Measurements from ENCODE around the gene PREX1.

The PREX1 gene

DNA sequence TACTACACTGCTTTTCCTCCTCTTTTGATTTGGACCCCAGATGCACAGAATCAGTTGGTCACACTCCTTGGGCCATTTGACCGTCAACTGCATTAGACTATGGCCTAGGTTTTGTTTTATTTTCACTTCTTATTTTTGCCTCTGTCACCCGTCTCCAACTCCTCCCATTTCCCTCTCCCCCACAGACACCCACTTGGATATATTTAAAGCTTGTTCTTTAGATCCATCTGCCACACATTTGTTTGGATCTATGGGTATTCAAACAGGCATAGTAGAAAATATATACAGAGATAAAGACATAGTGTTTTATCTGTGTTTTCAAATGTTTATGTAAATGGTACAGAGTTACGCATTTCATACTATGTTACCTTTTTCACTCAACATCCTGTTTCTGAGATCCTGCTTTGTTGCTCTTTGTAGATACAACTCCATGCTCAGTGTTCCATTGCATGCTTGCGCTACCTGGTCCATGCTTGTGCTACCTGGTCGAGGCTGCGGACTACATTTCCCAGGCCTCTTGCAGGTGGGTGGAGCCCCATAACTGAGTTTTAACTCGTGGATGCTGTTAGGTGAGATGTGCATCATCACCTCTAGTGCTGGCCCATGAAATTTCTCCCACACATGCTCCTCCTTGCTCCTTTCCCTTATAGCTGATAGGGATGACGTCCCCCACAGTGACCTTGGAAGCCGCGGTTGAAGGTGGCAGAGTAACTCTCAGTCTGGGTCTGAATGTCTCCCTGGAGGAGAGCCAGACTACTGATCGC is 11.5 kb upstream of the PREX1 start:
- H3K23ac ChIP-seq (ENCODE audit: low read depth, low read length, poor library complexity): peak overlapping the region; percentile 2
- no peak overlapping the region for H3K4ac ChIP-seq (ENCODE audit: low read length)
- no peak overlapping the region for H2AK5ac ChIP-seq (ENCODE audit: low read depth, low read length)
- DNase-seq (ENCODE audit: low spot score): no peak
- no peaks in the 10 kb centered on the region for H3K79me1 ChIP-seq (ENCODE audit: low read depth, low read length)
- no peak overlapping the region for H2BK12ac ChIP-seq (ENCODE audit: low read length)
- H2BK120ac ChIP-seq (ENCODE audit: low read depth, low read length): no peak overlapping the region
- no peak overlapping the region for H3K27ac ChIP-seq (replicated peaks; ENCODE audit: low read length)
- no peak overlapping the region for H3K18ac ChIP-seq (ENCODE audit: low read length)
- H3K4me2 ChIP-seq (ENCODE audit: insufficient read depth, low read length, poor library complexity, severe bottlenecking): no peak overlapping the region
- no peak overlapping the region for H3K9ac ChIP-seq (ENCODE audit: low read depth, low read length, poor library complexity)
- no peak overlapping the region for H3K4me3 ChIP-seq (ENCODE audit: low read length in 2 of 2)
- H3K14ac ChIP-seq (ENCODE audit: low read length): no peak overlapping the region
- H3K27me3 ChIP-seq (ENCODE audit: control insufficient read depth in 3 of 3, insufficient read depth in 3 of 3, low read depth in 1 of 3, low read length in 3 of 3): no peaks in the 10 kb centered on the region
- H2BK15ac ChIP-seq (ENCODE audit: low read length): no peak overlapping the region
- no peak overlapping the region for H4K91ac ChIP-seq (ENCODE audit: low read depth, low read length, poor library complexity)
- no peaks in the 10 kb centered on the region for H3K36me3 ChIP-seq (replicated peaks in 1 of 2; ENCODE audit: control insufficient read depth in 2 of 2, insufficient read depth in 2 of 2, low read length in 2 of 2)
- H2BK5ac ChIP-seq (ENCODE audit: low read length): no peak overlapping the region
- H2AFZ ChIP-seq (ENCODE audit: low read length): no peak overlapping the region
- H4K8ac ChIP-seq (ENCODE audit: low read depth, low read length): no peak overlapping the region
- no peaks in the 10 kb centered on the region for H3K4me1 ChIP-seq (ENCODE audit: control insufficient read depth in 2 of 2, insufficient read depth in 1 of 2, low read depth in 1 of 2, low read length in 2 of 2)
- WGBS, 2 donors (ENCODE audit: extremely low coverage in 2 of 2, insufficient read length in 2 of 2, insufficient replicate concordance in 1 of 2): no CpG with 5 or more reads among the region's 11 CpGs
- no peaks in the 10 kb centered on the region for H3K9me3 ChIP-seq (replicated peaks in 1 of 2; ENCODE audit: control insufficient read depth in 2 of 2, insufficient read depth in 1 of 2, low read depth in 1 of 2, low read length in 2 of 2)

DNA sequence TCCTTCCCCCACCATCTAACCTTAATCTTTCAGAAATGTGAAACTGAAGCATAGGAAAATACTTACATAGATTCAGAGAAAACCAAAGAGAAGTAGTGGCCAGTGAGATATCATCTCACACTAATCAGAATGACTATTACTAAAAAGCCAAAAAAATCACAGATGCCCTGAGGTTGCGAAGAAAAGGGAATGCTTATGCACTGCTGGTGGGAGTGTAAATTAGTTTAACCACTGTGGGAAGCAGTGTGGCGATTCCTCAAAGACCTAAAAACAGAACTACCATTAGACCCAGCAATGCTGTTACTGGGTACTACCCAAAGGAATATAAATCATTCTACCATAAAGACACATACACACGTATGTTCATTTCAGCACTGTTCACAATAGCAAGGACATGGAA is 9.2 kb upstream of the PREX1 start:
- WGBS, 2 donors (ENCODE audit: extremely low coverage in 2 of 2, insufficient read length in 2 of 2, insufficient replicate concordance in 1 of 2): no CpG with 5 or more reads among the region's 3 CpGs

DNA sequence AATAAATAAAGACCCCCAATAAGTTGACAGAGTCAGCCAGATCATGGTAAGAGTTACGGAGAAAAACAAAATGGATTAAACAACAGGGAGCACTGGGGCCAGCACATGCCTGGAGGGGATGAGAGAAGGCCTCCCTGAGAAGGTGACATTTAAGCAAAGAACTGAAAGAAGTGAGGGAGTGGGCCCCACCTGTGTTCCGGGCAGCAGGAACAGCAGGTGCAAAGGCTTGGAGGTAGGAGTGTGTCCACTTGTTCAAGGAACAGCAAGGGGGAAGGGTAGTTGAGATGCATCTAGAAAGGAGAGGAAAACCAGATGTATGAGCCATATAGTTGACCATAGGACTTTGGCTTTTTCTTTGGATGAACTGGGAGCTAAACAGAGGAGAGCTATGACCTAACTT is 7.6 kb upstream of the PREX1 start:
- Histone ChIP-seq H3K9me3 (replicated peaks in 1 of 2; ENCODE audit: control insufficient read depth in 2 of 2, insufficient read depth in 1 of 2, low read depth in 1 of 2, low read length in 2 of 2) (no peaks in the 10 kb centered on the region), H3K14ac (ENCODE audit: low read length) (no peak overlapping the region), H3K27me3 (ENCODE audit: control insufficient read depth in 3 of 3, insufficient read depth in 3 of 3, low read depth in 1 of 3, low read length in 3 of 3) (no peaks in the 10 kb centered on the region), H2BK120ac (ENCODE audit: low read depth, low read length) (no peak overlapping the region), H3K4me1 (ENCODE audit: control insufficient read depth in 2 of 2, insufficient read depth in 1 of 2, low read depth in 1 of 2, low read length in 2 of 2) (peaks cover 2 to 14% of the 10 kb centered on the region in 2 donors), H3K23ac (ENCODE audit: low read depth, low read length, poor library complexity) (no peak overlapping the region), H2BK15ac (ENCODE audit: low read length) (no peak overlapping the region), H3K79me1 (ENCODE audit: low read depth, low read length) (no peaks in the 10 kb centered on the region), H3K4ac (ENCODE audit: low read length) (no peak overlapping the region), H3K36me3 (replicated peaks in 1 of 2; ENCODE audit: control insufficient read depth in 2 of 2, insufficient read depth in 2 of 2, low read length in 2 of 2) (no peaks in the 10 kb centered on the region), H3K9ac (ENCODE audit: low read depth, low read length, poor library complexity) (no peak overlapping the region), H2BK5ac (ENCODE audit: low read length) (no peak overlapping the region), H4K91ac (ENCODE audit: low read depth, low read length, poor library complexity) (no peak overlapping the region), H3K18ac (ENCODE audit: low read length) (no peak overlapping the region), H3K4me2 (ENCODE audit: insufficient read depth, low read length, poor library complexity, severe bottlenecking) (no peak overlapping the region), H2AK5ac (ENCODE audit: low read depth, low read length) (no peak overlapping the region), H2AFZ (ENCODE audit: low read length) (no peak overlapping the region), H4K8ac (ENCODE audit: low read depth, low read length) (no peak overlapping the region), H2BK12ac (ENCODE audit: low read length) (peak overlapping the region; percentile 12), H3K27ac (replicated peaks; ENCODE audit: low read length) (no peak overlapping the region), H3K4me3 (ENCODE audit: low read length in 2 of 2) (no peak overlapping the region)
- no CpG with 5 or more reads among the region's 2 CpGs for WGBS, 2 donors (ENCODE audit: extremely low coverage in 2 of 2, insufficient read length in 2 of 2, insufficient replicate concordance in 1 of 2)
- DNase-seq (ENCODE audit: low spot score): no peak

More for the DNA sequence above, 9.2 kb upstream of the PREX1 start:
- no peaks in the 10 kb centered on the region for H3K9me3 ChIP-seq (replicated peaks in 1 of 2; ENCODE audit: control insufficient read depth in 2 of 2, insufficient read depth in 1 of 2, low read depth in 1 of 2, low read length in 2 of 2)
- H2BK15ac ChIP-seq (ENCODE audit: low read length): no peak overlapping the region
- H2AK5ac ChIP-seq (ENCODE audit: low read depth, low read length): no peak overlapping the region
- no peak overlapping the region for H2BK12ac ChIP-seq (ENCODE audit: low read length)
- no peak overlapping the region for H3K4me3 ChIP-seq (ENCODE audit: low read length in 2 of 2)
- H3K36me3 ChIP-seq (replicated peaks in 1 of 2; ENCODE audit: control insufficient read depth in 2 of 2, insufficient read depth in 2 of 2, low read length in 2 of 2): no peaks in the 10 kb centered on the region
- H4K91ac ChIP-seq (ENCODE audit: low read depth, low read length, poor library complexity): no peak overlapping the region
- H2AFZ ChIP-seq (ENCODE audit: low read length): no peak overlapping the region
- no peak overlapping the region for H4K8ac ChIP-seq (ENCODE audit: low read depth, low read length)
- H3K4ac ChIP-seq (ENCODE audit: low read length): no peak overlapping the region
- no peak overlapping the region for H3K4me2 ChIP-seq (ENCODE audit: insufficient read depth, low read length, poor library complexity, severe bottlenecking)
- H3K23ac ChIP-seq (ENCODE audit: low read depth, low read length, poor library complexity): no peak overlapping the region
- no peak overlapping the region for H2BK120ac ChIP-seq (ENCODE audit: low read depth, low read length)
- no peaks in the 10 kb centered on the region for H3K27me3 ChIP-seq (ENCODE audit: control insufficient read depth in 3 of 3, insufficient read depth in 3 of 3, low read depth in 1 of 3, low read length in 3 of 3)
- no peak overlapping the region for H2BK5ac ChIP-seq (ENCODE audit: low read length)
- no peak overlapping the region for H3K27ac ChIP-seq (replicated peaks; ENCODE audit: low read length)
- DNase-seq (ENCODE audit: low spot score): no peak
- H3K18ac ChIP-seq (ENCODE audit: low read length): no peak overlapping the region
- no peak overlapping the region for H3K14ac ChIP-seq (ENCODE audit: low read length)
- no peaks in the 10 kb centered on the region for H3K79me1 ChIP-seq (ENCODE audit: low read depth, low read length)
- peaks cover 0 to 7% of the 10 kb centered on the region in 2 donors for H3K4me1 ChIP-seq (ENCODE audit: control insufficient read depth in 2 of 2, insufficient read depth in 1 of 2, low read depth in 1 of 2, low read length in 2 of 2)
- H3K9ac ChIP-seq (ENCODE audit: low read depth, low read length, poor library complexity): no peak overlapping the region

DNA sequence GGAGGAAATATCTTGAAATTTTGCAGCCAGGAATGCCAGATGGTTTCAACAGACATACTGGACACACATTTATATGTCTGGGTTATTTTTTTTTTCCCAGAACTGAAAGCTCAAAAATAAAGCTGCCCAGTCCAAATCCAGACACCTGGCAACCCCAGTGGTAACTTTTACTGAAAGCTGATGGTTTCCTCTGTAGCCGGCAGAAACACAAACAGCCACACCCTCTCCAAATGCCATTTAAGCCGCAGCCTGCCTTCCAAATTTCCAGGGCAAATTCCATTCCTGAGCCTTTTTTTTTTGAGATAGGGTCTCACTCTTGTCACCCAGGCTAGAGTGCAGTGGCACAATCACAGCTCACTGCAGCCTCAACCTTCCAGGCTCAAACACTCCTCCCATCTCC is 6.5 kb upstream of the PREX1 start:
- H4K8ac ChIP-seq (ENCODE audit: low read depth, low read length): no peak overlapping the region
- H2BK15ac ChIP-seq (ENCODE audit: low read length): no peak overlapping the region
- H3K9ac ChIP-seq (ENCODE audit: low read depth, low read length, poor library complexity): no peak overlapping the region
- H3K18ac ChIP-seq (ENCODE audit: low read length): no peak overlapping the region
- no CpG with 5 or more reads among the region's 2 CpGs for WGBS, 2 donors (ENCODE audit: extremely low coverage in 2 of 2, insufficient read length in 2 of 2, insufficient replicate concordance in 1 of 2)
- no peak overlapping the region for H2BK12ac ChIP-seq (ENCODE audit: low read length)
- H3K79me1 ChIP-seq (ENCODE audit: low read depth, low read length): no peaks in the 10 kb centered on the region
- no peak overlapping the region for H3K4me2 ChIP-seq (ENCODE audit: insufficient read depth, low read length, poor library complexity, severe bottlenecking)
- H2BK120ac ChIP-seq (ENCODE audit: low read depth, low read length): no peak overlapping the region
- no peak overlapping the region for H3K23ac ChIP-seq (ENCODE audit: low read depth, low read length, poor library complexity)
- no peak for DNase-seq (ENCODE audit: low spot score)
- H2AFZ ChIP-seq (ENCODE audit: low read length): no peak overlapping the region
- H3K4me3 ChIP-seq (ENCODE audit: low read length in 2 of 2): no peak overlapping the region
- no peak overlapping the region for H3K14ac ChIP-seq (ENCODE audit: low read length)
- H3K27ac ChIP-seq (replicated peaks; ENCODE audit: low read length): no peak overlapping the region
- no peak overlapping the region for H2AK5ac ChIP-seq (ENCODE audit: low read depth, low read length)
- no peaks in the 10 kb centered on the region for H3K36me3 ChIP-seq (replicated peaks in 1 of 2; ENCODE audit: control insufficient read depth in 2 of 2, insufficient read depth in 2 of 2, low read length in 2 of 2)
- H4K91ac ChIP-seq (ENCODE audit: low read depth, low read length, poor library complexity): no peak overlapping the region
- H2BK5ac ChIP-seq (ENCODE audit: low read length): no peak overlapping the region
- no peak overlapping the region for H3K4ac ChIP-seq (ENCODE audit: low read length)
- H3K4me1 ChIP-seq (ENCODE audit: control insufficient read depth in 2 of 2, insufficient read depth in 1 of 2, low read depth in 1 of 2, low read length in 2 of 2): peaks cover 2 to 14% of the 10 kb centered on the region in 2 donors
- no peaks in the 10 kb centered on the region for H3K9me3 ChIP-seq (replicated peaks in 1 of 2; ENCODE audit: control insufficient read depth in 2 of 2, insufficient read depth in 1 of 2, low read depth in 1 of 2, low read length in 2 of 2)
- peaks cover 0 to 4% (median 0%) of the 10 kb centered on the region in 3 experiments for H3K27me3 ChIP-seq (ENCODE audit: control insufficient read depth in 3 of 3, insufficient read depth in 3 of 3, low read depth in 1 of 3, low read length in 3 of 3)
